GM23338 (cell line): ENCODE results near the gene INTS6. TPM values are rescaled to one million over a fixed set of nuclear protein-coding genes. Genes with fewer than 3 reads are reported as not detected.

Experiments
- ATAC-seq: fragments of 200-7000 bp; cut with Tn5 transposase; 3 replicates; pipeline ENCODE4 v1.9.1; 2020
- DNase-seq: peaks from one replicate; pipeline ENCODE4 v3.0.0-alpha.2; 2015; ENCODE audit warnings: low spot score
- H2AFZ ChIP-seq: fragments of 200-600 bp; sonication (generic); 2 replicates; pipeline ENCODE4 v1.8.0; 2016; ENCODE audit warnings: antibody characterized with exemption, mild to moderate bottlenecking, moderate library complexity
- H3F3A ChIP-seq: fragments of 200-600 bp; sonication (generic); replicated peaks from 2 replicates; pipeline ENCODE4 v1.8.0; 2017; ENCODE audit warnings: antibody characterized with exemption, mixed run types, low read depth
- H3K27ac ChIP-seq: fragments of 200-600 bp; sonication (generic); 2 replicates; pipeline ENCODE4 v1.6.1; 2016; ENCODE audit warnings: low read depth
- H3K27me3 ChIP-seq: fragments of 200-600 bp; sonication (generic); 2 replicates; pipeline ENCODE4 v1.8.0; 2016; ENCODE audit warnings: mild to moderate bottlenecking, mixed run types, moderate library complexity; ENCODE audit not compliant: insufficient read depth
- H3K36me3 ChIP-seq: fragments of 200-600 bp; sonication (generic); 2 replicates; pipeline ENCODE4 v1.8.0; 2016; ENCODE audit warnings: mild to moderate bottlenecking; ENCODE audit not compliant: insufficient read depth
- H3K4me1 ChIP-seq: fragments of 200-600 bp; sonication (generic); 2 replicates; pipeline ENCODE4 v1.8.0; 2016; ENCODE audit warnings: mild to moderate bottlenecking, moderate library complexity; ENCODE audit not compliant: insufficient read depth
- H3K4me2 ChIP-seq: fragments of 200-600 bp; sonication (generic); 2 replicates; pipeline ENCODE4 v1.7.1; 2017; ENCODE audit warnings: mixed run types
- H3K4me3 ChIP-seq: fragments of 200-600 bp; sonication (generic); 2 replicates; pipeline ENCODE4 v1.6.1; 2016; ENCODE audit warnings: mixed run types
- H3K79me2 ChIP-seq: fragments of 200-600 bp; sonication (generic); replicated peaks from 2 replicates; pipeline ENCODE4 v1.8.0; 2017; ENCODE audit warnings: mild to moderate bottlenecking; ENCODE audit not compliant: insufficient read depth
- H3K9me2 ChIP-seq: fragments of 200-600 bp; sonication (generic); 2 replicates; pipeline ENCODE4 v1.8.0; 2017; ENCODE audit not compliant: insufficient read depth
- H4K20me1 ChIP-seq: fragments of 200-600 bp; sonication (generic); replicated peaks from 2 replicates; pipeline ENCODE4 v1.8.0; 2017; ENCODE audit warnings: mild to moderate bottlenecking; ENCODE audit not compliant: insufficient read depth
- H3K27ac Mint-ChIP-seq: 2 replicates; pipeline ENCODE4 v1.8.0; 2020; ENCODE audit warnings: inconsistent platforms, mild to moderate bottlenecking, moderate library complexity, mixed read lengths
- H3K27me3 Mint-ChIP-seq: 3 replicates; pipeline ENCODE4 v1.8.0; 2022; ENCODE audit warnings: low read depth, mild to moderate bottlenecking, moderate library complexity, mixed read lengths, inconsistent platforms; ENCODE audit not compliant: insufficient read depth, poor library complexity
- H3K36me3 Mint-ChIP-seq: 3 replicates; pipeline ENCODE4 v1.8.0; 2021; ENCODE audit warnings: low read depth, mild to moderate bottlenecking, inconsistent platforms, moderate library complexity, mixed read lengths
- H3K4me1 Mint-ChIP-seq: 3 replicates; pipeline ENCODE4 v1.8.0; 2020; ENCODE audit warnings: mild to moderate bottlenecking, inconsistent platforms, mixed read lengths
- H3K4me3 Mint-ChIP-seq: 3 replicates; pipeline ENCODE4 v1.8.0; 2021; ENCODE audit warnings: moderate library complexity, mild to moderate bottlenecking, inconsistent platforms, mixed read lengths
- H3K9me3 Mint-ChIP-seq: 3 replicates; pipeline ENCODE4 v1.8.0; 2020; ENCODE audit warnings: moderate library complexity, mild to moderate bottlenecking, inconsistent platforms, mixed read lengths
- CREB1 ChIP-seq: fragments of 250-450 bp; sonication (Bioruptor Pico); IDR thresholded peaks from 2 replicates; pipeline ENCODE4 v1.5.0; 2020; ENCODE audit warnings: low read depth, mild to moderate bottlenecking, moderate library complexity
- CTCF ChIP-seq, 2 experiments: fragments of 200-600 bp in 1 of 2; sonication (generic) in 1 of 2; conservative IDR thresholded peaks; 2 replicates each; pipeline versions ENCODE4 v1.5.1 to v1.6.1; 2016 to 2017; ENCODE audit warnings: antibody characterized with exemption in 2 of 2, low read depth in 2 of 2, mild to moderate bottlenecking in 2 of 2, moderate library complexity in 1 of 2
- EZH2 ChIP-seq: fragments of 200-600 bp; sonication (generic); IDR thresholded peaks from one replicate; pipeline ENCODE4 v1.8.0; 2017; ENCODE audit warnings: antibody characterized with exemption, mild to moderate bottlenecking, low read depth; ENCODE audit not compliant: unreplicated experiment
- EZH2phosphoT487 ChIP-seq: fragments of 200-600 bp; sonication (generic); IDR thresholded peaks from one replicate; pipeline ENCODE4 v1.8.1; 2018; ENCODE audit warnings: antibody characterized with exemption; ENCODE audit not compliant: unreplicated experiment
- JUNB ChIP-seq: IDR thresholded peaks from one replicate; pipeline ENCODE4 v1.6.1; 2016; ENCODE audit warnings: antibody characterized with exemption; ENCODE audit not compliant: unreplicated experiment
- NANOG ChIP-seq: IDR thresholded peaks from 2 replicates; pipeline ENCODE4 v1.6.1; 2016; ENCODE audit warnings: antibody characterized with exemption, borderline replicate concordance
- POLR2AphosphoS5 ChIP-seq: IDR thresholded peaks from 2 replicates; pipeline ENCODE4 v1.6.1; 2016; ENCODE audit warnings: antibody characterized with exemption, low read depth
- REST ChIP-seq: IDR thresholded peaks from one replicate; pipeline ENCODE4 v1.6.1; 2018; ENCODE audit warnings: antibody characterized with exemption; ENCODE audit not compliant: unreplicated experiment
- STAT1 ChIP-seq: IDR thresholded peaks from one replicate; pipeline ENCODE4 v1.6.1; 2016; ENCODE audit warnings: antibody characterized with exemption; ENCODE audit not compliant: unreplicated experiment
- ZNF114 ChIP-seq: fragments of 250-450 bp; sonication (Bioruptor Pico); IDR thresholded peaks from 2 replicates; pipeline ENCODE4 v1.5.0; 2020; ENCODE audit warnings: mild to moderate bottlenecking, moderate library complexity
- ZNF331 ChIP-seq: fragments of 250-450 bp; sonication (Bioruptor Pico); IDR thresholded peaks from 2 replicates; pipeline ENCODE4 v1.5.0; 2020; ENCODE audit warnings: low read depth, mild to moderate bottlenecking, moderate library complexity
- polyA plus RNA-seq: library from polyadenylated mRNA; unstranded; fragments of >200 nt; fragmentation: Nextera tagmentation; extraction: Ambion mirVana; gene quantifications from 2 replicates; pipeline ENCODE4 v1.2.1, GENCODE V29; 2016
- total RNA-seq: library from RNA; depleted of rRNA; stranded (reverse); fragments of >200 nt; shearing (Covaris generic); gene quantifications from 2 replicates; pipeline ENCODE4 v1.2.3, GENCODE V29; 2014
- TF ChIP-seq, protein P1 (sequence below): fragments of 250-450 bp; sonication (Bioruptor Pico); IDR thresholded peaks from 2 replicates; pipeline ENCODE4 v1.5.0; 2020; ENCODE audit warnings: mild to moderate bottlenecking, moderate library complexity
- TF ChIP-seq, protein P2 (sequence below): IDR thresholded peaks from 2 replicates; pipeline ENCODE4 v1.6.1; 2016; ENCODE audit warnings: antibody characterized with exemption

INTS6 gene
- total and polyA plus RNA-seq, 2 experiments from 2014 or later: 24.8 to 38.6 TPM

DNA sequence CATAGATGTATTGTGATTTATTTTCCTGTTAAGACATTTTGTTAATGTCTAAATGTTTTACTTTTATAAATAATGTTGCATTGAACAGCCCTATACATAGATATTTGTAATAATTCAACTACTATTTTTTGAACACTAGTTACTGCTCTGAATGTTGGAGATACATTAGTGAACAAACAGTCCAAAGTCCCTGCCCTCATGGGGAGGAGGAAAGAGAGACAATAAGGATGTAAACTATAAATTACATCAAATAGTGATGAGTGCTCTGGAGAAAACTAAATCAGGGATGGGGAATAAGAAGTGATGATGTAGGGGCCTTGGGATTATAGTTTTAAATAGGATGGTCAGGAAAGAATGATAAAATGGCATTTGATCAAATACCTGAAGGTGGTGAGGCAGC is 12.3 kb upstream of the INTS6 start:
- no peaks in the 10 kb centered on the region for H3K4me1 Mint-ChIP-seq
- Histone ChIP-seq H3K4me2 (no peak overlapping the region), H3K9me2 (no peaks in the 10 kb centered on the region), H3K36me3 (no peaks in the 10 kb centered on the region), H3F3A (no peaks in the 10 kb centered on the region), H3K4me1 (no peaks in the 10 kb centered on the region; the same call in 1 of the 2 replicates), H2AFZ (0 out of 2 replicates have a peak overlapping the region, but pooled peaks have one; percentile 53), H4K20me1 (no peaks in the 10 kb centered on the region), H3K27me3 (no peaks in the 10 kb centered on the region), H3K4me3 (no peak overlapping the region), H3K27ac (no peak overlapping the region), H3K79me2 (no peaks in the 10 kb centered on the region)
- no peaks in the 10 kb centered on the region for H3K27me3 Mint-ChIP-seq
- no peak for DNase-seq
- H3K9me3 Mint-ChIP-seq: no peaks in the 10 kb centered on the region
- TF ChIP-seq ZNF114 (CRISPR knock-in tag) (no peak), STAT1 (no peak), REST (no peak), JUNB (no peak), NANOG (no peak), ZNF331 (CRISPR knock-in tag) (no peak), EZH2 (no peak), POLR2AphosphoS5 (no peak), CREB1 (CRISPR knock-in tag) (no peak), CTCF (conservative IDR thresholded peaks at IDR 0.05; ENCODE audit: low read depth in 2 of 2) (no peak), EZH2phosphoT487 (no peak)
- TF ChIP-seq, protein P1, sequence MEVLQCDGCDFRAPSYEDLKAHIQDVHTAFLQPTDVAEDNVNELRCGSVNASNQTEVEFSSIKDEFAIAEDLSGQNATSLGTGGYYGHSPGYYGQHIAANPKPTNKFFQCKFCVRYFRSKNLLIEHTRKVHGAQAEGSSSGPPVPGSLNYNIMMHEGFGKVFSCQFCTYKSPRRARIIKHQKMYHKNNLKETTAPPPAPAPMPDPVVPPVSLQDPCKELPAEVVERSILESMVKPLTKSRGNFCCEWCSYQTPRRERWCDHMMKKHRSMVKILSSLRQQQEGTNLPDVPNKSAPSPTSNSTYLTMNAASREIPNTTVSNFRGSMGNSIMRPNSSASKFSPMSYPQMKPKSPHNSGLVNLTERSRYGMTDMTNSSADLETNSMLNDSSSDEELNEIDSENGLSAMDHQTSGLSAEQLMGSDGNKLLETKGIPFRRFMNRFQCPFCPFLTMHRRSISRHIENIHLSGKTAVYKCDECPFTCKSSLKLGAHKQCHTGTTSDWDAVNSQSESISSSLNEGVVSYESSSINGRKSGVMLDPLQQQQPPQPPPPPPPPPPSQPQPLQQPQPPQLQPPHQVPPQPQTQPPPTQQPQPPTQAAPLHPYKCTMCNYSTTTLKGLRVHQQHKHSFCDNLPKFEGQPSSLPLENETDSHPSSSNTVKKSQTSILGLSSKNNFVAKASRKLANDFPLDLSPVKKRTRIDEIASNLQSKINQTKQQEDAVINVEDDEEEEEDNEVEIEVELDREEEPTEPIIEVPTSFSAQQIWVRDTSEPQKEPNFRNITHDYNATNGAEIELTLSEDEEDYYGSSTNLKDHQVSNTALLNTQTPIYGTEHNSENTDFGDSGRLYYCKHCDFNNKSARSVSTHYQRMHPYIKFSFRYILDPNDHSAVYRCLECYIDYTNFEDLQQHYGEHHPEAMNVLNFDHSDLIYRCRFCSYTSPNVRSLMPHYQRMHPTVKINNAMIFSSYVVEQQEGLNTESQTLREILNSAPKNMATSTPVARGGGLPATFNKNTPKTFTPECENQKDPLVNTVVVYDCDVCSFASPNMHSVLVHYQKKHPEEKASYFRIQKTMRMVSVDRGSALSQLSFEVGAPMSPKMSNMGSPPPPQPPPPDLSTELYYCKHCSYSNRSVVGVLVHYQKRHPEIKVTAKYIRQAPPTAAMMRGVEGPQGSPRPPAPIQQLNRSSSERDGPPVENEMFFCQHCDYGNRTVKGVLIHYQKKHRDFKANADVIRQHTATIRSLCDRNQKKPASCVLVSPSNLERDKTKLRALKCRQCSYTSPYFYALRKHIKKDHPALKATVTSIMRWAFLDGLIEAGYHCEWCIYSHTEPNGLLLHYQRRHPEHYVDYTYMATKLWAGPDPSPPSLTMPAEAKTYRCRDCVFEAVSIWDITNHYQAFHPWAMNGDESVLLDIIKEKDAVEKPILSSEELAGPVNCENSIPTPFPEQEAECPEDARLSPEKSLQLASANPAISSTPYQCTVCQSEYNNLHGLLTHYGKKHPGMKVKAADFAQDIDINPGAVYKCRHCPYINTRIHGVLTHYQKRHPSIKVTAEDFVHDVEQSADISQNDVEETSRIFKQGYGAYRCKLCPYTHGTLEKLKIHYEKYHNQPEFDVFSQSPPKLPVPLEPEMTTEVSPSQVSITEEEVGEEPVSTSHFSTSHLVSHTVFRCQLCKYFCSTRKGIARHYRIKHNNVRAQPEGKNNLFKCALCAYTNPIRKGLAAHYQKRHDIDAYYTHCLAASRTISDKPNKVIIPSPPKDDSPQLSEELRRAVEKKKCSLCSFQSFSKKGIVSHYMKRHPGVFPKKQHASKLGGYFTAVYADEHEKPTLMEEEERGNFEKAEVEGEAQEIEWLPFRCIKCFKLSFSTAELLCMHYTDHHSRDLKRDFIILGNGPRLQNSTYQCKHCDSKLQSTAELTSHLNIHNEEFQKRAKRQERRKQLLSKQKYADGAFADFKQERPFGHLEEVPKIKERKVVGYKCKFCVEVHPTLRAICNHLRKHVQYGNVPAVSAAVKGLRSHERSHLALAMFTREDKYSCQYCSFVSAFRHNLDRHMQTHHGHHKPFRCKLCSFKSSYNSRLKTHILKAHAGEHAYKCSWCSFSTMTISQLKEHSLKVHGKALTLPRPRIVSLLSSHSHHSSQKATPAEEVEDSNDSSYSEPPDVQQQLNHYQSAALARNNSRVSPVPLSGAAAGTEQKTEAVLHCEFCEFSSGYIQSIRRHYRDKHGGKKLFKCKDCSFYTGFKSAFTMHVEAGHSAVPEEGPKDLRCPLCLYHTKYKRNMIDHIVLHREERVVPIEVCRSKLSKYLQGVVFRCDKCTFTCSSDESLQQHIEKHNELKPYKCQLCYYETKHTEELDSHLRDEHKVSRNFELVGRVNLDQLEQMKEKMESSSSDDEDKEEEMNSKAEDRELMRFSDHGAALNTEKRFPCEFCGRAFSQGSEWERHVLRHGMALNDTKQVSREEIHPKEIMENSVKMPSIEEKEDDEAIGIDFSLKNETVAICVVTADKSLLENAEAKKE (CRISPR knock-in tag): no peak
- TF ChIP-seq, protein P2, sequence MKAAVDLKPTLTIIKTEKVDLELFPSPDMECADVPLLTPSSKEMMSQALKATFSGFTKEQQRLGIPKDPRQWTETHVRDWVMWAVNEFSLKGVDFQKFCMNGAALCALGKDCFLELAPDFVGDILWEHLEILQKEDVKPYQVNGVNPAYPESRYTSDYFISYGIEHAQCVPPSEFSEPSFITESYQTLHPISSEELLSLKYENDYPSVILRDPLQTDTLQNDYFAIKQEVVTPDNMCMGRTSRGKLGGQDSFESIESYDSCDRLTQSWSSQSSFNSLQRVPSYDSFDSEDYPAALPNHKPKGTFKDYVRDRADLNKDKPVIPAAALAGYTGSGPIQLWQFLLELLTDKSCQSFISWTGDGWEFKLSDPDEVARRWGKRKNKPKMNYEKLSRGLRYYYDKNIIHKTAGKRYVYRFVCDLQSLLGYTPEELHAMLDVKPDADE: no peak
- no peak overlapping the region for H3K4me3 Mint-ChIP-seq
- no peaks in the 10 kb centered on the region for H3K36me3 Mint-ChIP-seq
- no peak for ATAC-seq
- no peak overlapping the region for H3K27ac Mint-ChIP-seq
